Endothelial cell of umbilical vein (primary cell): ENCODE results near the gene MRPS26.

ENCODE experiments used
- CTCF ChIP-seq, 2 donors: IDR thresholded peaks; 1 replicate in 1 of 2; 2 replicates in 1 of 2; pipeline ENCODE4 v1.5.1; 2011; ENCODE audit warnings: low read length in 2 of 2, mild to moderate bottlenecking in 2 of 2, moderate library complexity in 2 of 2, control low read depth in 1 of 2, inconsistent platforms in 1 of 2, low read depth in 1 of 2; ENCODE audit not compliant: insufficient read depth in 1 of 2; ENCODE audit errors: extremely low read depth in 1 of 2
- EZH2 ChIP-seq: IDR thresholded peaks from 2 replicates; pipeline ENCODE4 v1.6.1; 2012; ENCODE audit warnings: borderline replicate concordance, low read depth, mild to moderate bottlenecking, moderate library complexity, low read length, inconsistent platforms; ENCODE audit not compliant: severe bottlenecking

- TF ChIP-seq EZH2 = no peak
- no peak for TF ChIP-seq CTCF (IDR thresholded peaks at IDR 0.05; ENCODE audit: extremely low read depth in 1 of 2, insufficient read depth in 1 of 2, low read depth in 1 of 2, low read length in 2 of 2)
These were observed 32.1 kb upstream of the MRPS26 start for GRCh38 chr20:3013771-3014170.
